Spleen (tissue), 11 donors: Measurements from ENCODE around the gene PTBP3. TPM values are rescaled to one million over a fixed set of nuclear protein-coding genes. Genes with fewer than 3 reads are reported as not detected.
"Not testable (repeated sequence)": the region's sequence is repeated elsewhere in the genome, so short reads cannot be mapped to it uniquely, and the experiment has no call there.

ENCODE experiments used
- DNase-seq: peaks from one replicate; pipeline ENCODE4 v3.0.0-alpha.2; 2020
- H3K27ac ChIP-seq, 8 donors: fragments of 200-600 bp; sonication (generic) in 7 of 8; 1 replicate in 4 of 8; 2 replicates in 4 of 8; pipeline versions ENCODE4 v1.5.0 to v1.8.0; 2016 to 2021; ENCODE audit warnings: inconsistent platforms in 4 of 8, mild to moderate bottlenecking in 4 of 8, moderate library complexity in 1 of 8
- H3K27me3 ChIP-seq, 7 donors: fragments of 200-600 bp; sonication (generic) in 6 of 7; replicated peaks in 1 of 7; 1 replicate in 4 of 7; 2 replicates in 3 of 7; pipeline versions ENCODE4 v1.5.0 to v1.8.0; 2016 to 2021; ENCODE audit warnings: inconsistent platforms in 3 of 7, mild to moderate bottlenecking in 1 of 7
- H3K36me3 ChIP-seq, 6 donors: fragments of 200-600 bp; sonication (generic) in 5 of 6; 1 replicate in 4 of 6; 2 replicates in 2 of 6; pipeline versions ENCODE4 v1.5.0 to v1.8.0; 2016 to 2021; ENCODE audit warnings: inconsistent platforms in 2 of 6
- H3K4me1 ChIP-seq, 6 donors: fragments of 200-600 bp; sonication (generic) in 5 of 6; 1 replicate in 3 of 6; 2 replicates in 3 of 6; pipeline versions ENCODE4 v1.5.0 to v1.8.0; 2016 to 2021; ENCODE audit warnings: inconsistent platforms in 3 of 6
- H3K4me3 ChIP-seq, 8 donors: fragments of 200-600 bp; sonication (generic) in 7 of 8; 1 replicate in 4 of 8; 2 replicates in 4 of 8; pipeline versions ENCODE4 v1.5.0 to v1.8.0; 2016 to 2021; ENCODE audit warnings: inconsistent platforms in 4 of 8, mild to moderate bottlenecking in 4 of 8, moderate library complexity in 2 of 8
- H3K9me3 ChIP-seq, 8 donors: fragments of 200-600 bp; sonication (generic) in 7 of 8; 1 replicate in 4 of 8; 2 replicates in 4 of 8; pipeline versions ENCODE4 v1.5.0 to v1.8.0; 2016 to 2021; ENCODE audit warnings: inconsistent platforms in 4 of 8
- POLR2A ChIP-seq, 3 donors: fragments of 450-650 bp; IDR thresholded peaks; one replicate each; pipeline ENCODE4 v1.5.1; 2017; ENCODE audit warnings: antibody characterized with exemption in 3 of 3, mild to moderate bottlenecking in 1 of 3
- POLR2AphosphoS5 ChIP-seq, 3 donors: sonication (generic); formaldehyde crosslinking; IDR thresholded peaks; one replicate each; pipeline ENCODE4 v1.5.1; 2017; ENCODE audit warnings: antibody characterized with exemption in 3 of 3
- WGBS, 5 donors: extraction: QIAGEN DNeasy Blood & Tissue Kit in 3 of 5; methylation state at CpG; one replicate each; pipeline versions ENCODE4 v1.1.5 to v1.1.7; 2013 to 2018; 5-methylcytosine and 5-hydroxymethylcytosine counted together
- intact Hi-C: fragments of 100-400 bp; cut with DNase I; formaldehyde crosslinking; loops from one replicate; pipeline ENCODE4 v1.15.0; 2023; ENCODE audit warnings: low total_unique reads
- polyA plus RNA-seq, 3 donors: library from polyadenylated mRNA; stranded (reverse); fragments of 200-250 nt; gene quantifications; one replicate each; pipeline ENCODE4 v1.2.1, GENCODE V29; 2013
- total RNA-seq, 7 donors: library from RNA; depleted of rRNA in 3 of 7; stranded (reverse); fragments of >200 nt in 3 of 7; fragmentation: NEBNext Ultra II Directional in 4 of 7; extraction: Animal tissue kit (Norgen Biotek cat#: 25700) in 4 of 7; gene quantifications; one replicate each; pipeline versions ENCODE4 v1.1.0 to v1.2.1, GENCODE V29; 2016 to 2021
- TF ChIP-seq, protein P1 (sequence below), 11 experiments: fragments of 200-600 bp in 7 of 11; fragments of 450-650 bp in 4 of 11; sonication (generic) in 4 of 11; IDR thresholded peaks in 8 of 11; conservative IDR thresholded peaks in 3 of 11; 1 replicate in 7 of 11; 2 replicates in 4 of 11; pipeline versions ENCODE4 v1.4.0 to v1.8.0; 2016 to 2021; ENCODE audit warnings: antibody characterized with exemption in 11 of 11, inconsistent platforms in 4 of 11, mild to moderate bottlenecking in 1 of 11
- donor health status: healthy with polysubstance abuse.
- donor health status: DM: no; HTN: no; CAD: no; lungs with moderate emphysema.
- donor health status: DM: no; HTN: no; CAD: no.
- donor health status: Bipolar disorder and iron deficiency.
- donor health status: healthy.
- donor health status: DM: no; HTN: no; CAD: no.
- donor health status: DM: yes; HTN: yes; CAD: no.

PTBP3 gene
- total and polyA plus RNA-seq, 10 donors: 10.6 to 107 (median 85.6) TPM

DNA sequence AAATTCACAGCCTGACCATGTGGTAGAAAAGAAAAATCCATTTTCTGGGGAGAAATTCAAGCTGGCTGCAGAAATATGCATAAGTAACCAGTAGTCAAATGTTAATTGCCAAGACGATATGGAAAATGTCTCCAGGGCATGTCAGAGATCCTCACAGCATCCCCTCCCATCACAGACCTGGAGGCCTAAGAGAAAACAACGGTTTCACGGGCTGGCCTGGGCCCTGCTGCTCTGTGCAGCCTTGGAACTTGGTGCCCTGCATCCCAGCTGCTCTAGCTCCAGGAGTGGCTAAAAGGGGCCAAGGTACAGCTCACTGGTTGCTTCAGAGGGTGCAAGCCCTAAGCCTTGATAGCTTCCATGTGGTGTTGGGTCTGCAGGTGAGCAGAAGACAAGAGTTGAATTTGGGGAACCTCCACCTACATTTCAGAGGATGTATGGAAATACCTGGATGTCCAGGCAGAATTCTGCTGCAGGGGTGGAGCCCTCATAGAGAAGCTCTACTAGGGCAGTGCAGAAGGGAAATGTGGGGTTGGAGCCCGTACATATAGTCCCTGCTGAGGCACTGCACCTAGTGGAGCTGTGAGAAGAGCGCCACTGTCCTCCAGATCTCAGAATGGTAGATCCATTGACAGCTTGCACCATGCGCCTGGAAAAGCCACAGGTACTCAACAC lies 49.7 kb downstream of the PTBP3 start:
- Histone ChIP-seq H3K27me3 (no peaks in the 10 kb centered on the region), H3K4me1 (no peaks in the 10 kb centered on the region), H3K27ac (no peak overlapping the region), H3K9me3 (peaks cover 9 to 36% (median 25%) of the 10 kb centered on the region in 8 donors), H3K4me3 (no peak overlapping the region), H3K36me3 (peaks cover 0 to 44% (median 9%) of the 10 kb centered on the region in 6 donors)
- intact Hi-C loops: no loop called here
- 89 to 98% (median 97%) methylated on average over 5 to 6 of the region's 6 CpGs for WGBS, 5 donors
- TF ChIP-seq, protein P1, sequence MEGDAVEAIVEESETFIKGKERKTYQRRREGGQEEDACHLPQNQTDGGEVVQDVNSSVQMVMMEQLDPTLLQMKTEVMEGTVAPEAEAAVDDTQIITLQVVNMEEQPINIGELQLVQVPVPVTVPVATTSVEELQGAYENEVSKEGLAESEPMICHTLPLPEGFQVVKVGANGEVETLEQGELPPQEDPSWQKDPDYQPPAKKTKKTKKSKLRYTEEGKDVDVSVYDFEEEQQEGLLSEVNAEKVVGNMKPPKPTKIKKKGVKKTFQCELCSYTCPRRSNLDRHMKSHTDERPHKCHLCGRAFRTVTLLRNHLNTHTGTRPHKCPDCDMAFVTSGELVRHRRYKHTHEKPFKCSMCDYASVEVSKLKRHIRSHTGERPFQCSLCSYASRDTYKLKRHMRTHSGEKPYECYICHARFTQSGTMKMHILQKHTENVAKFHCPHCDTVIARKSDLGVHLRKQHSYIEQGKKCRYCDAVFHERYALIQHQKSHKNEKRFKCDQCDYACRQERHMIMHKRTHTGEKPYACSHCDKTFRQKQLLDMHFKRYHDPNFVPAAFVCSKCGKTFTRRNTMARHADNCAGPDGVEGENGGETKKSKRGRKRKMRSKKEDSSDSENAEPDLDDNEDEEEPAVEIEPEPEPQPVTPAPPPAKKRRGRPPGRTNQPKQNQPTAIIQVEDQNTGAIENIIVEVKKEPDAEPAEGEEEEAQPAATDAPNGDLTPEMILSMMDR (IDR thresholded peaks at IDR 0.05 in 8 of 11, conservative IDR thresholded peaks at IDR 0.05 in 3 of 11): no peak
- no peak for TF ChIP-seq POLR2AphosphoS5 (IDR thresholded peaks at IDR 0.05)
- no peak for TF ChIP-seq POLR2A (IDR thresholded peaks at IDR 0.05)
- no peak for DNase-seq

DNA sequence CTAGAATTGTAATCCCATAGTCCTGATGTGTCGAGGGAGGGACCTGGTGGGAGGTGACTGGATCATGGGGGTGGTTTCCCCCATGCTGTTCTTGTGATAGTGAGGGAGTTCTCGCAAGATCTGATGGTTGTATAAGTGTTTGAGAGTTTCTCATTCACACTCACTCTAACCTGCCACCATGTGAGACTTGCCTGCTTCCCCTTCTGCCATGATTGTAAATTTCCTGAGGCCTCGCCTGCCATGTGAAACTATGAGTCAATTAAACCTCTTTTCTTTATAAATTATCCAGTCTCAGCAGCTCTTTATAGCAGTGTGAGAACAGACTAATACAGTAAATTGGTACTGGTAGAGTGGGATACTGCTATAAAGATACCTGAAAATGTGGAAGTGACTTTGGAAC lies 50.6 kb downstream of the PTBP3 start:
- H3K4me1 ChIP-seq, H3K4me3 ChIP-seq, DNase-seq, H3K27me3 ChIP-seq, H3K27ac ChIP-seq, intact Hi-C loops: not testable (repeated sequence)
- Histone ChIP-seq H3K36me3 (peaks cover 0 to 36% (median 9%) of the 10 kb centered on the region in 6 donors), H3K9me3 (peaks cover 9 to 36% (median 25%) of the 10 kb centered on the region in 8 donors)
- WGBS, 5 donors: 87 to 98% (median 92%) methylated on average over 3 of the region's 3 CpGs

DNA sequence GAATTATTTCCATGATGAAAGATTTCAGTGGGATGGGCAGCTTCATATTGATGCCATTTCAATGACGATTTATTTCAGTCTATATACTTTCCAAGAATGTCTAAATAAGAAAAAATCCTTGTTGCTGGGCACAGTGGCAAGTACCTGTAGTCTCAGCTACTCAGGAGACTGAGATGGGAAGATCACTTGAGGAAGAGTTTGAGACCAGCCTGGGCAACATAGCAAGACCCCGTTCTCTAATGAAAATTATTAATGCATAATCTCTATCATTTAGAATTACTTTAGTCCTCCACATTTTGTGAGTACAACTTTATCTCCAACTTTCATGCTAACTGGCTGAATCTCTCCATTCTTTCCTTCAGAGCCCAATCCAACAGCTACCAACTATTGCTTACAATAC lies 52.5 kb downstream of the PTBP3 start:
- intact Hi-C loops: no loop called here
- WGBS, 5 donors: 92 to 100% (median 97%) methylated on average over 2 of the region's 2 CpGs
- H3K9me3 ChIP-seq: peaks cover 9 to 32% (median 25%) of the 10 kb centered on the region in 8 donors
- no peak for DNase-seq
- H3K4me1 ChIP-seq: peaks cover 0 to 24% (median under 1%) of the 10 kb centered on the region in 6 donors
- H3K27ac ChIP-seq: no peak overlapping the region
- H3K27me3 ChIP-seq: no peaks in the 10 kb centered on the region
- peaks cover 0 to 28% (median 9%) of the 10 kb centered on the region in 6 donors for H3K36me3 ChIP-seq
- TF ChIP-seq, protein P1 (IDR thresholded peaks at IDR 0.05 in 8 of 11, conservative IDR thresholded peaks at IDR 0.05 in 3 of 11): no peak
- no peak for TF ChIP-seq POLR2AphosphoS5 (IDR thresholded peaks at IDR 0.05)
- TF ChIP-seq POLR2A (IDR thresholded peaks at IDR 0.05): no peak
- no peak overlapping the region for H3K4me3 ChIP-seq

DNA sequence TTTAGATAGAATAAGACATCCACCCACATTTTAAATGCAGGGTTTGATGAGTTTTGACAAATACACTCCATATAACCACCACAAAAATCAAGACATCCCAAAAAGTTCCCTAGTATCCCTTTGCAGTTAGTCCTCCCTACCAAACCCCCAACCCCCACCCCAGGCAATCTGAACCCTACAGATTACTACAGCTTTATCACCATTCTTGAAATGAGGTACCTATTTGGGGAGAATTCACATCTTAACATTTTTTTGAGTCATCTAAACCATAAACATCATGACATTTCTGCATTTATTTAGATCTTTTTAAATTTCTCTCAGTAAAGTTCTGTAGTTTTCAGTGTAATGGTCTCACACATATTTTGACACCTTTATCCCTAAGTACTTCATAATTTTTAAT lies 53.9 kb downstream of the PTBP3 start:
- no peak for TF ChIP-seq POLR2AphosphoS5 (IDR thresholded peaks at IDR 0.05)
- intact Hi-C loops: no loop called here
- DNase-seq: no peak
- H3K27me3 ChIP-seq: no peaks in the 10 kb centered on the region
- H3K27ac ChIP-seq: no peak overlapping the region
- H3K4me3 ChIP-seq: no peak overlapping the region
- H3K36me3 ChIP-seq: peaks cover 0 to 25% (median 8%) of the 10 kb centered on the region in 6 donors
- peaks cover 9 to 18% (median 15%) of the 10 kb centered on the region in 8 donors for H3K9me3 ChIP-seq
- peaks cover 0 to 39% (median 4%) of the 10 kb centered on the region in 6 donors for H3K4me1 ChIP-seq

DNA sequence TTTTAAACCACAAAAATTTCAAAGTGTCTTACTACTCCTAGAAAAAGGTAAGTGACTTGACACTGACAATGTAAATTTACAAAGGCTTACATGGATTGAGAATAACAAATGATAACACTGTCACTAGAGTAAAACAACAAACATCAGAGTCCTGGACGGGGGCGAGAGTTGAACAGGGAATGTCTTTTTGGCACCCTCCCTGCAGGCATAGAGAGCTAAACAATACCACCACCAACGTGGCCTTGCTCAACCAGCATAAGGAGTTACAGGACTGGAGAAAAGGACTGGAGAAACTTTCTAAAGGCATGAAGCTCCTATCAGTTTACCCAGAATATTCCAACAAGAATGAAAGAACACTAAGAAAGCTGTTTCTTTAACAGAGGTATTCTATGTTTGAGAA lies 55.3 kb downstream of the PTBP3 start:
- H3K27me3 ChIP-seq: no peaks in the 10 kb centered on the region
- H3K9me3 ChIP-seq: peaks cover 0 to 4% (median 1%) of the 10 kb centered on the region in 8 donors
- H3K36me3 ChIP-seq: peaks cover 0 to 11% (median 0%) of the 10 kb centered on the region in 6 donors
- no peak for DNase-seq
- WGBS, 5 donors: 74 to 89% (median 86%) methylated on average over 3 of the region's 3 CpGs
- H3K4me1 ChIP-seq: peaks cover 0 to 52% (median 6%) of the 10 kb centered on the region in 6 donors
- no peak overlapping the region for H3K4me3 ChIP-seq
- intact Hi-C loops: no loop called here
- no peak overlapping the region for H3K27ac ChIP-seq
- TF ChIP-seq POLR2A (IDR thresholded peaks at IDR 0.05): no peak
- TF ChIP-seq POLR2AphosphoS5 (IDR thresholded peaks at IDR 0.05): no peak
- TF ChIP-seq, protein P1 (IDR thresholded peaks at IDR 0.05 in 8 of 11, conservative IDR thresholded peaks at IDR 0.05 in 3 of 11): no peak
